ENCODE results near the gene DUSP15. TPM values are rescaled to one million over a fixed set of nuclear protein-coding genes. Genes with fewer than 3 reads are reported as not detected.

Gene DUSP15
- total and polyA plus RNA-seq, 9 of the 15 experiments (the other 6 are each of a cell fraction or from before 2014, with no cell fraction given), result 0.34 TPM; not detected in 8

DNA sequence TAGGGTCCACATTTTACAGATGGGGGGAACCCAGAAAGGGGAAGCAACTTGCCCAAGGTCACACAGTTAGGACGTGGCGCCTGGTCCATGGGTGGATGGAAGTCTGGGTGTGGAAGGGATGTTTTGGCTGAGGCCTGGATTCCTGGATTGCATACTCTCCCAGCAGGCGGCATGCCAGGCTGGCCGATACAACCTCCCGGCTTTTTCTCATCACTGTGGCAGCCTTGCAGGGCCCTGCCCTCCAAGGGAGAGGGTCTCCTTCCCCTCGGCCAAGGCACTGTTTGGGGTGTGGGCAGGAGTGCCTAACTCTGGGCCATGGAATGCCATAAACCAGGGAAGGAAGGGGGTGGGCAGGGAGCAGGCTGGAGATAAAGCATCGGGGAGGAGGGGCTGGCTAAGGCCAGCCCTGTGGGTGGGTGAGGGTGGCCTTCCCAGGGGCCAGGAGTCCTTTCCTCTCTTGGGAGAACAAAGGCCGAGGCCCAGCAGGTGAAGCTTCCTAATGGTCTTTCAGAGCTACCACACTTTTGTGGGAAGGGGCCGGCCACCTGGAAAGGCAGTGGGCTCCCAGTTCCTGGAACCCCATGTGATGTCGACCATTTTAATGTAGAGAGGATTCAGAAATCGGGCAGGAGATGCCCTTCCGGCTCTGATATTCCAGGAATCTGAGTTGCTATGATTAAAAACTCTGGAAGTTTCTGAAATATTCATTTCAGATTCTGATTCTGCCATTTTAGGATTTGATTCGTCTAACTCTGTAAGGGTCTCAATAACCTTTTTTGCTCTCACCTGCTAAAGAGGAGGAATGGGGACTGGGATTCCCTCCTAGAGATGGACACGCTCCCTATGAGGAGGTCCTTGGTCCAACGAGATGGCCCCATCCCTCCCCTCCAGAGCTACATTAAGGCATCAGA lies 29.2 kb downstream of the DUSP15 start:
- no TSS peak for BruUV-seq (replicated peaks)
- no peak overlapping the region for H2AFZ ChIP-seq (ENCODE audit: low read depth, low read length)
- H3K9me1 ChIP-seq (ENCODE audit: control insufficient read depth, insufficient read depth, low read length), result no peaks in the 10 kb centered on the region
- peaks cover 27 to 54% of the 10 kb centered on the region in 2 experiments for H3K4me1 ChIP-seq (replicated peaks in 1 of 2; ENCODE audit: control insufficient read depth in 2 of 2, insufficient read depth in 2 of 2, low read length in 2 of 2)
- ATAC-seq (no peak), FAIRE-seq (no peak), DNase-seq (ENCODE audit: extremely low read depth in 1 of 4, low spot score in 3 of 4) (no peak)
- H3K9me3 ChIP-seq (replicated peaks; ENCODE audit: control insufficient read depth, insufficient read depth, low read depth, low read length), result no peaks in the 10 kb centered on the region
- no peaks in the 10 kb centered on the region for H4K20me1 ChIP-seq (replicated peaks; ENCODE audit: control insufficient read depth, insufficient read depth, low read length)
- no peaks in the 10 kb centered on the region for H3K79me2 ChIP-seq (ENCODE audit: control insufficient read depth, insufficient read depth, low read length)
- TF ChIP-seq SUPT5H (IDR thresholded peaks at IDR 0.05) (no peak), XRCC4 (IDR thresholded peaks at IDR 0.05; ENCODE audit: extremely low read depth, insufficient read depth, insufficient read length) (no peak), MXI1 (IDR thresholded peaks at IDR 0.05; ENCODE audit: low read depth, low read length) (no peak), THRA (IDR thresholded peaks at IDR 0.05) (no peak), ETS2 (tag; IDR thresholded peaks at IDR 0.05; ENCODE audit: borderline replicate concordance, poor library complexity, severe bottlenecking) (no peak), PCBP2 (IDR thresholded peaks at IDR 0.05; ENCODE audit: low read depth, low read length, poor library complexity, severe bottlenecking) (no peak), KDM5B (IDR thresholded peaks at IDR 0.05; ENCODE audit: insufficient replicate concordance, low read depth, low read length) (no peak)
- TF ChIP-seq, protein P1, sequence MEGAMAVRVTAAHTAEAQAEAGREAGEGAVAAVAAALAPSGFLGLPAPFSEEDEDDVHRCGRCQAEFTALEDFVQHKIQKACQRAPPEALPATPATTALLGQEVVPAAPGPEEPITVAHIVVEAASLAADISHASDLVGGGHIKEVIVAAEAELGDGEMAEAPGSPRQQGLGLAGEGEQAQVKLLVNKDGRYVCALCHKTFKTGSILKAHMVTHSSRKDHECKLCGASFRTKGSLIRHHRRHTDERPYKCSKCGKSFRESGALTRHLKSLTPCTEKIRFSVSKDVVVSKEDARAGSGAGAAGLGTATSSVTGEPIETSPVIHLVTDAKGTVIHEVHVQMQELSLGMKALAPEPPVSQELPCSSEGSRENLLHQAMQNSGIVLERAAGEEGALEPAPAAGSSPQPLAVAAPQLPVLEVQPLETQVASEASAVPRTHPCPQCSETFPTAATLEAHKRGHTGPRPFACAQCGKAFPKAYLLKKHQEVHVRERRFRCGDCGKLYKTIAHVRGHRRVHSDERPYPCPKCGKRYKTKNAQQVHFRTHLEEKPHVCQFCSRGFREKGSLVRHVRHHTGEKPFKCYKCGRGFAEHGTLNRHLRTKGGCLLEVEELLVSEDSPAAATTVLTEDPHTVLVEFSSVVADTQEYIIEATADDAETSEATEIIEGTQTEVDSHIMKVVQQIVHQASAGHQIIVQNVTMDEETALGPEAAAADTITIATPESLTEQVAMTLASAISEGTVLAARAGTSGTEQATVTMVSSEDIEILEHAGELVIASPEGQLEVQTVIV (CRISPR knock-in tag; IDR thresholded peaks at IDR 0.05; ENCODE audit: borderline replicate concordance), result no peak
- TF ChIP-seq, protein P2, sequence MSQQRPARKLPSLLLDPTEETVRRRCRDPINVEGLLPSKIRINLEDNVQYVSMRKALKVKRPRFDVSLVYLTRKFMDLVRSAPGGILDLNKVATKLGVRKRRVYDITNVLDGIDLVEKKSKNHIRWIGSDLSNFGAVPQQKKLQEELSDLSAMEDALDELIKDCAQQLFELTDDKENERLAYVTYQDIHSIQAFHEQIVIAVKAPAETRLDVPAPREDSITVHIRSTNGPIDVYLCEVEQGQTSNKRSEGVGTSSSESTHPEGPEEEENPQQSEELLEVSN (IDR thresholded peaks at IDR 0.05; ENCODE audit: borderline replicate concordance in 1 of 2, extremely low read depth in 1 of 2, insufficient read depth in 1 of 2, insufficient read length in 1 of 2, low read depth in 1 of 2, low read length in 1 of 2, poor library complexity in 1 of 2, severe bottlenecking in 1 of 2), result no peak
- 0 out of 4 replicates have a peak overlapping the region, but pooled peaks of 1 of the 2 experiments have one; percentile 42 for H3K9ac ChIP-seq (ENCODE audit: insufficient read depth in 1 of 2, low read depth in 2 of 2, low read length in 2 of 2)
- CTCF ChIA-PET (ENCODE audit: low intra/inter-chr PET ratio), result no interaction called here
- H3K4me2 ChIP-seq (ENCODE audit: insufficient read depth, low read length), result no peak overlapping the region
- intact Hi-C loops (cut with micrococcal nuclease) (no loop called here), in situ Hi-C loops (cut with MboI) (loop anchor here (25.0 kb wide), 1 partner anchor 821 kb away; the partner anchor contains the start of gene C20orf203)
- POLR2A ChIA-PET, result interaction anchor here (0.6 to 1.5 kb wide), 2 partner anchors 12 to 38 kb away, joined by 3 to 4 read pairs; no protein-coding TSS in a partner anchor
- no peak overlapping the region for H3K4me3 ChIP-seq
- H3K27me3 ChIP-seq (ENCODE audit: control insufficient read depth in 2 of 2, insufficient read depth in 2 of 2, low read length in 2 of 2), result no peaks in the 10 kb centered on the region; a peak in 1 of 5 replicates
- no peak overlapping the region for H3K27ac ChIP-seq (ENCODE audit: extremely low read depth, low read depth, low read length)
- H3K36me3 ChIP-seq (ENCODE audit: control insufficient read depth, insufficient read depth, low read length), result no peaks in the 10 kb centered on the region
- WGBS (ENCODE audit: insufficient coverage, low coverage, missing lambda C conversion rate), result 41% methylated on average over 15 of the region's 15 CpGs
